ELF-1 (cell line): ENCODE measurements around the gene ZNF425.

Source experiments
- DNase-seq: peaks from one replicate; pipeline ENCODE4 v3.0.0-alpha.2; 2016; ENCODE audit warnings: low read depth, low spot score

Gene ZNF425, protein sequence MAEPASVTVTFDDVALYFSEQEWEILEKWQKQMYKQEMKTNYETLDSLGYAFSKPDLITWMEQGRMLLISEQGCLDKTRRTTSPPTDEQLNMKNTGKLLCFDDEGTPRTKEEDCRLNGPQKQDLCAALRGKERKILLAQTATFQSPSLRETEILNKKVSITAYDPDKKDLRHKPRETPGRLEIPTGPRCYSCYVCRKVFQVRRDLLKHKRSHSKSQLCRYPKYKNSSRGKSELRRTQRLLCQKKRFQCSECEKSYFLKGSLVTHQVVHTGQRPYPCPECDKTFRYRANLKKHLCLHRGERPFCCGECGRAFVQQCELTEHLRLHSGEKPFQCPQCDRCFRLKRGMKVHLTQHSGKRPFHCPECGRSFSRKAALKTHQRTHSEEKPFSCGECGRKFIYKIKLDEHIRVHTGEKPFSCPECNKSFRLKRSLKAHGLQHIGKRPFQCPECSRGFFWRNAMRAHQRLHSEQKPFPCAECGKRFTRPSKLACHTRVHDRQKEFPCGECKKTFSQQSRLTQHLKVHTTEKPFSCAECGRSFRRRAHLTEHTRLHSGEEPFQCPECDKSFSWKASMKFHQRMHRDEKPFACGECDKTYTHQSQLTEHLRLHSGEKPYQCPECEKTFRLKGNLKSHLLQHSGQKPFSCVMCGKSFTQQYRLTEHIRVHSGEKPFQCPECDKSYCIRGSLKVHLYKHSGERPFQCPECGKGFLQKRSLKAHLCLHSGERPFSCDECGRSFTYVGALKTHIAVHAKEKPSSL

GRCh38 chr7:149125863-149126661 is at the start of gene ZNF425:
TSS of gene ZNF425 (minus strand) at chr7:149126324. CDS start at chr7:149126213, 111 bp downstream.
- peak; percentile 95 for DNase-seq

DNA sequence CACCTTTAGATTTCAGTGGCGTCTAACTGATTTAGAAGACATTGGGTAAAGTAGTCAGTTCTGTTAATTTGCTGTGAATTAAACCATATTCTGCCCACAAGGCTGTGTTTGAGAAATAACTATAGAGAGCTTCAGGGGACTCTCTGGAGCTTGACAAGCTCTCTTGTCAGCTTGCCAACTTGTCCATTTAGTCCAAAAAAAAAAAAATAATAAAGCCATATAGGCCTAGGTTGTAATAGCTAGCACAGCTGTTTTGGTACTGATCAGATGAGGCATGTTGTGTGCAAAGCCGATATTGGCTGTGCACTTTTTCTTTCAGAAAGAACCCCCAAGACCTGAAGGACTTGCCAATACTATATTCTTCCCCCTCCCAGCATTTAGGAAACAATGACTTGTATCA is 49.0 kb upstream of the ZNF425 start:
- DNase-seq, result no peak

DNA sequence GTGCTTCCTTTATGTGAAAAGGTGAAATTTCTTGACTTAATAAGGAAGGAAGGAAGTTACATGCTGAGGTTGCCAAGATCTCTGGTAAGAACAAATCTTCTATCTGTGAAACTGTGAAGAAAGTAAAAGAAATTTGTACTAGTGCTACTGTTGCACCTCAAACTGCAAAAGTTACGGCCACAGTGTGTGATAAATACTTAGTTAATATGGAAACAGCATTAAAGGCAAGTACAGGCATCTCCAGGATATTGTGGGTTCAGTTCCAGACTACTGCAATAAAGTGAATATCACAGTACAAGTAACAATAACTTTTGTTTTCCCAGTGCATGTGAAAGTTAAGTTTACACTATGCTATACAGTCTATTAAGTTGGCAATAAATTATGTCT is 46.4 kb upstream of the ZNF425 start:
- DNase-seq, result no peak

GRCh38 chr7:149171892-149172533 is 45.9 kb upstream of the ZNF425 start:
- DNase-seq, result no peak

GRCh38 chr7:149166630-149167352 is 40.7 kb upstream of the ZNF425 start:
- DNase-seq, result no peak

GRCh38 chr7:149166142-149166541 is 40.0 kb upstream of the ZNF425 start:
- no peak for DNase-seq

GRCh38 chr7:149161241-149161848 is 35.2 kb upstream of the ZNF425 start:
- no peak for DNase-seq

DNA sequence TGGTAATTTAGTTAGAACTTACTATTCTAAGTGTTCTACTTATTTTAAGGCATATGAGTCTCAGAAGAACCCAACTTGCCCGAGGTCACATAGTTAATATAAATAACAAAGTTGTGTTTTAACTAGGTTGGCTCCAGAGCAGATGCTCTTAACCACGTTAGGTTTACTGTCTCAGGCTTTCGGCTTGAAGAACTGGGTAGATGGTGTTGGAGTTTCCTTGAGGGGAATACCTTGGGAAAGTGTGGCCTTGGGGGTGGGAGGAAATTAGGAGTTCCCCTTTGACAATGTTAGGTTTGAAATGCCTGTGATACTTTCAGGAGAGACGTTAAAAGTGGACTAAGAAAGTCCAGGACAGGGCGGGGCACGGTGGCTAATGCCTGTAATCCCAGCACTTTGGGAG is 30.8 kb upstream of the ZNF425 start:
- no peak for DNase-seq

- peak; percentile 77 for DNase-seq
These were observed 27.9 kb upstream of the ZNF425 start for GRCh38 chr7:149154056-149154455.

GRCh38 chr7:149153346-149153745 is 27.2 kb upstream of the ZNF425 start:
- DNase-seq, result no peak

- DNase-seq, result no peak
These were observed 24.9 kb upstream of the ZNF425 start for GRCh38 chr7:149150981-149151380.

DNA sequence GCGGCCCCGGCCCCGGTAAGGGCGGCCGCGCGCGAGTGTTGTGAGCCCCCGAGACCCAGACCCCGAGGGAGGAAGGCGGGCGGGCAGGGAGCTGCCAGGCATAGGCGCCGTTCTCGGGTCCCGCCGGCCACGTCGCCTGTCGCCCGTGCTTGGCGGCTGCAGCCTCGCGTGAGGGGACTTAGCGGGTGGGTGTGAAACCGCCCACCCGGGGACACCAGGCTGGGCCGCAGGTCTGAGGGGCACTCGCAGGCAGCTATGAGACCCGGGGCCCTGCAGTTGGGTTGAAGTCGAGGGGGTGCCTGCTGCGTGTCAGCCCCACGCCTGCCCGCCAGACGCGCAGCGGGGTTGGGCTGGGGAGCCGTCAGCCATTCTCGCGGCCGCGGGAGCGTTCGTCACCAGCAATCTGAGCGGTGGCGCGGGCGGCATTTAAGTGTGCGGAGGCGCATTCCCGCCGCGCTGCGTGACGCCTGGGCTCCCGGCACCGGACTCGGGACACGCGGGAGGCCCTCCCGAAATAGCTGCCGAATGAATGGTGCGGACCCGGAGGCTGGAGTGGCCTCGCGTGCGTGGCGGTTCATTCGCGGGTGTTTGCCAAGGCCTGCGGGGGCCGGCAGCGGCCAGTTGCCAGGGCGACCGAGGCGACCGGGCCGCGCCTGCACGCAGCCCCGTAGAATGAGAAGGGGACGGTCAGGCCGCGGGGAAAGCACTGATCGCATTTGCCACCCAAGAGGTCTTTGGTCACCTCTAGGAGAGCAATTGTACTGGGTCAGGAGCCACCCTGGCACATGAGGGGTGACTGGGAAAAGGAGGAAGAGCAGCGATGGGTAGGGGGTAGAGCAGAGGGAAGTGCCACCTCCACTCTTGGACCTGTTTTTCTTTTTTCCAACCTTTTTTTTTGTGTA is 21.9 kb upstream of the ZNF425 start:
- peak; percentile 62 for DNase-seq

DNA sequence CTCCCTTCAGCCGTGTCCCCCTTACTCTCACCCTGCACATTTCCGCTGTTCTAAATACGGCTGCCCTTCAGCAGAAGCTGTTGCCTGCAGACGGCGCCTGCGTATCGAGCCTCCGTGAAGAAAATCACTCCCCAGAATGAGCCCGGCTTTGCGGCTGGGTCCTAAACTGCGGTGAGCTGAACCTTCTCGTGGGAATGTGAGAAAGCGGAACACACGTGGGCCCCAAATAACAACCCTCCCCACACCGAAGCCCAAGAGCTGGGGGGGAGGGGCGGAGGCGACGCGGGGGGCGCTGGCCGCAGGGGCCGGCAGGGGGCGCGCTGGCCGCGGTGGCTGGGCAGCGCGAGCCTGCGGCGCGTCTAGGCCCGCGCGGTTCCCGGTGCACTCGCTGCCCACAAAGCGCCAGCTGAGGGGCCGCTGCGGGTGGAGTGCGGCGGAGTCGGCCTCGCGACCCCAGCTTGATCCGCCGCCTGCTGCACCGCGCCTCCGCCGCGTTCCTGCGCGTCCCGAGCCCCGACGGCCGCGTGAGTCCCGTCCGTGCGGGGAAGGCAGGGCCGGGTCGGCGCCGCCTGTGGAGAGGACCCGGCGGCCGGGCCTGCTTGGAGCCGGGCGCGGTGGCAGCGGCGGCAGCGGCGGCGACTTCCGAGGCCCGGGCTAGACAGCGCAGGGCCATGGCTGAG is 21.1 kb upstream of the ZNF425 start, which contains the start of gene ZNF398:
TSS of gene ZNF398 (plus strand) at position 382 of the 680 bp plus-strand sequence. CDS start at position 672, 290 bp downstream.
- DNase-seq, result peak; percentile 74

- peak; percentile 62 for DNase-seq
These were observed 19.1 kb upstream of the ZNF425 start for GRCh38 chr7:149145031-149145845.

GRCh38 chr7:149144436-149144922 is 18.4 kb upstream of the ZNF425 start:
- DNase-seq, result peak; percentile 36

GRCh38 chr7:149141893-149142292 is 15.8 kb upstream of the ZNF425 start:
- no peak for DNase-seq

- DNase-seq, result no peak
These were observed 14.7 kb upstream of the ZNF425 start for GRCh38 chr7:149140831-149141230.

DNA sequence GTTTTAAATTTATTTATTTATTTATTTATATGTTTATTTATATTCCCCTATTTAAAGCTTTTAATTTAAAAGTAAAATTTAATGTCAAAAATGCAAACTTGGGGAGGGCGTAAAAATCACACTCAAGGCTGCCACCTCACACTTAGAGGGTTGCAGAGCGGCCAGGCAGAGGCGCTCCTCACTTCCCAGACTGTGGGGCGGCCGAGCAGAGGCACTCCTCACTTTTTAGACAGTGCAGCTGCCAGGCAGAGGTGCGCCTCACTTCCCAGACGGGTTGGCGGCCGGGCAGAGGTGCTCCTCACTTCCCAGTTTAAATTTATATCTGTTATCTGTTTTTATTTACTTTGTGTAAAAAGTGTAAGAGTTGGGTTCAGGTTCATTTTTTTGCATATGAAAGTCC is 10.0 kb upstream of the ZNF425 start:
- no peak for DNase-seq
